Pancreas (tissue), 10 donors: ENCODE results near the gene IFT172. TPM values are rescaled to one million over a fixed set of nuclear protein-coding genes. Genes with fewer than 3 reads are reported as not detected.

Source experiments
- ATAC-seq, 4 donors: fragments of 200-7000 bp; cut with Tn5 transposase; one replicate each; pipeline versions ENCODE4 v1.8.0 to v1.9.1; 2020; ENCODE audit warnings: mild to moderate bottlenecking in 4 of 4, moderate library complexity in 4 of 4
- DNase-seq, 6 donors: peaks; one replicate each; pipeline ENCODE4 v3.0.0-alpha.2; 2020
- FAIRE-seq: peaks from 2 replicates; lab custom pipeline; 2012; peaks lifted over from hg19 to GRCh38; lab: Jason Lieb, UNC
- H3K27ac ChIP-seq, 4 donors: fragments of 200-600 bp; sonication (generic); 1 replicate in 3 of 4; 2 replicates in 1 of 4; pipeline versions ENCODE4 v1.5.0 to v1.8.0; 2020
- H3K27me3 ChIP-seq, 4 donors: fragments of 200-600 bp; one replicate each; pipeline ENCODE4 v1.8.0; 2021
- H3K36me3 ChIP-seq, 3 donors: fragments of 200-600 bp; sonication (generic) in 1 of 3; one replicate each; pipeline versions ENCODE4 v1.5.0 to v1.8.0; 2020 to 2021
- H3K4me1 ChIP-seq, 3 donors: fragments of 200-600 bp; one replicate each; pipeline ENCODE4 v1.8.0; 2021
- H3K4me3 ChIP-seq, 4 donors: fragments of 200-600 bp; sonication (generic) in 2 of 4; one replicate each; pipeline versions ENCODE4 v1.5.0 to v1.8.0; 2020 to 2021
- H3K9me3 ChIP-seq, 4 donors: fragments of 200-600 bp; one replicate each; pipeline ENCODE4 v1.8.0; 2021
- CTCF ChIP-seq, 4 donors: fragments of 200-600 bp; sonication (generic) in 3 of 4; IDR thresholded peaks; one replicate each; pipeline versions ENCODE4 v1.5.0 to v1.8.0; 2021; ENCODE audit warnings: antibody characterized with exemption in 4 of 4
- WGBS, 2 donors: extraction: QIAGEN DNeasy Blood & Tissue Kit; methylation state at CpG; one replicate each; pipeline ENCODE4 v1.1.7; 2013; 5-methylcytosine and 5-hydroxymethylcytosine counted together
- intact Hi-C, 3 donors: fragments of 100-400 bp; cut with DNase I; formaldehyde crosslinking; loops; one replicate each; pipeline versions ENCODE4 v1.11.1 to v1.14.2; 2022
- polyA plus RNA-seq, 2 donors: library from polyadenylated mRNA; stranded (reverse); fragments of 200-250 nt; gene quantifications; one replicate each; pipeline ENCODE4 v1.2.3, GENCODE V29; 2013
- total RNA-seq, 6 donors: library from RNA; stranded (reverse); fragmentation: NEBNext Ultra II Directional in 4 of 6; extraction: Animal tissue kit (Norgen Biotek cat#: 25700) in 4 of 6; gene quantifications; one replicate each; pipeline versions ENCODE4 v1.2.1 to v1.2.4, GENCODE V29; 2021 to 2023
- donor health status: healthy with polysubstance abuse.
- donor health status: DM: no; HTN: no; CAD: no; lungs with moderate emphysema.
- donor health status: DM: no; HTN: no; CAD: no.
- donor health status: control.
- donor health status: control.
- donor health status: Bipolar disorder and iron deficiency.
- donor health status: DM: yes; HTN: yes; CAD: no.
- donor health status: DM: no; HTN: no; CAD: no.
- donor health status: DM: no; HTN: no; CAD: no.
- donor health status: DM: yes; HTN: yes; CAD: no.

Gene IFT172
- total and polyA plus RNA-seq, 8 donors: 10.1 to 56.2 (median 16.2) TPM

GRCh38 chr2:27497288-27497627 is 7.7 kb upstream of the IFT172 start:
- FAIRE-seq: no peak

DNA sequence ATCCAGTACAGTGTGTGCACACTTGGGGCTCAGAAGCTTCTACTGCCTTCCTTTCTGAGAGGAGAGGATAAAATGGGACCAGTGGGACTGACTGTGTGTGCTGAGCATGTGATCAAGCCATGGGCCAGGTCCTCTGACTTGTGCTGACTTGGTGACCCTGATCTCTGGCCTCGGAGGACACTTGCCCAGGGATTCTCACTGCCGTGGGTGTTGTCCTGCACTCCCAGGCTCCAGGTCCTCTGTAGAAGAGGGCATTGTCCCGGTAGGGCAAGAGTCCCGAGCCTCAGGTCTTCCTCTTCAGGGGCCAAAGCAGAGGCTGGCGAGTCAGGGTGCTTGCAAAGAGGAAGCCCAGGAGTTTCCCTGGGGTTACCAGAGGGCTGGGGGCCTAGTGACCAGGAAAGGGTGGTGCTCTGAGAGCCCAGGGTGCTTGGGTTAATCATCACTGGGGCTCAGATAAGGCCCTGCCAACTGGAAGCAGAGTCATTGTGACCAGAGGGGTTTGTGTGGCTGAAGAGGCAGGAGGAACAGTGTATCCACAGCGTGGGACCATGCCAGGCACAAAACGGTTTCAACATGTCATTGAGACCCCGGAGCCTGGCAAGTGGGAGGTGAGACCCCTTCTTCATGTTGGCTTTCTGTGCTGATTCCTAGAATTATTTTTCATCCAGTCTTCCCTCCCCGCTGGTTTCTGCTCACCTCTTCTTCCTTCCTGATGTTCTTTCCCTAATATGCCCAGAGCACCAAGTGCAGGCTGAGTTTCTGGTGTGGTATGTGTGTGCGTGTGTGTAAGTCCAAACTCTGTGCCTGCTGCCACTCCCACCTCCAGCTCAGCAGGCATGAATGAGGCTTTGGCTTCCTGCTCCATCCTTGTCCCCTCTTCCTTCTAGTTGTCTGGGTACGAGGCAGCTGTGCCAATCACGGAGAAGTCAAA is 7.1 kb upstream of the IFT172 start, which contains the start of gene GCKR:
Gene GCKR (plus strand): TSS at position 483 of the 931 bp plus-strand sequence. CDS start 66 bp downstream, at position 549.
- DNase-seq: peak; percentile 46 to 70 (median 60)
- H3K9me3 ChIP-seq: no peaks in the 10 kb centered on the region
- intact Hi-C loops: loop anchor here in 1 of 3 donors (10.0 kb wide), 1 partner anchor 78 kb away; no protein-coding TSS in a partner anchor
- H3K27me3 ChIP-seq: no peaks in the 10 kb centered on the region
- no peak within 1 kb of the TSS for H3K4me3 ChIP-seq
- no peak for TF ChIP-seq CTCF (IDR thresholded peaks at IDR 0.05)
- H3K27ac ChIP-seq: peak within 1 kb of the TSS in 2 of 4 donors; percentile 58 to 60
- H3K4me1 ChIP-seq: peaks cover 8 to 23% (median 17%) of the 10 kb centered on the region in 3 donors
- WGBS, 2 donors: 29 to 33% methylated on average over 12 of the region's 12 CpGs
- peak; percentile 68 to 81 (median 80) for ATAC-seq
- no peak for FAIRE-seq
- no peaks in the 10 kb centered on the region for H3K36me3 ChIP-seq

More at GRCh38 chr2:27497288-27497627, 7.7 kb upstream of the IFT172 start:
- H3K9me3 ChIP-seq: no peaks in the 10 kb centered on the region
- peaks cover 8 to 23% (median 17%) of the 10 kb centered on the region in 3 donors for H3K4me1 ChIP-seq
- 84 to 89% methylated on average over 4 of the region's 4 CpGs for WGBS, 2 donors
- no peaks in the 10 kb centered on the region for H3K36me3 ChIP-seq
- no peak for DNase-seq
- intact Hi-C loops: loop anchor here in 1 of 3 donors (10.0 kb wide), 1 partner anchor 78 kb away; no protein-coding TSS in a partner anchor
- TF ChIP-seq CTCF (IDR thresholded peaks at IDR 0.05): no peak
- peak overlapping the region in 2 of 4 donors; percentile 58 to 60 for H3K27ac ChIP-seq
- H3K4me3 ChIP-seq: no peak overlapping the region
- ATAC-seq: no peak
- H3K27me3 ChIP-seq: no peaks in the 10 kb centered on the region

DNA sequence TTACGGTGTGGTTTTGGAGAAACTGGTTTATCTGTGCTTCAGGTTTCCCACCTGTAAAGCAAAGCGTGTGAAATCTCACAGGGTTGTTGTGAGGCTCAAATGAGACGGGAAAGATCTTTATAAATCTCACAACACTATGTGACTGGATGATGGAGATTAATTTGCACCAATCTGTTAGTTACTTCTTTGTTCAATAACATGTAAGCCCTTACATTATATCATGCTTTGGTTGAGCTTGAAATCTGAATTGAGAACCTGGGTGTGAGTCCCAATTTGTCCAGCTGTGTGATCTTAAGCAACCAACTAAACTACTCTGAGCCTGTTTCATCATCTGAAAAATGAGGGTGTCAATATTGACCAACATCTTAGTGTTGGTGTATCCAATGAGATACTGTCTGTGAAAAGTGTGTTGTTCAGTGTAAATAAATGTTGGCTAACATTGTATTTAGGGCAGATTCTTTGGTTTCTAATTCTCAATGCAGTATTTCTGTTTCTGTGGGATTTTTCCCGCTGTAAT is 6.4 kb upstream of the IFT172 start:
- Histone ChIP-seq H3K4me3 (no peak overlapping the region), H3K27ac (peak overlapping the region in 2 of 4 donors; percentile 58 to 60), H3K9me3 (no peaks in the 10 kb centered on the region), H3K36me3 (no peaks in the 10 kb centered on the region), H3K4me1 (peaks cover 8 to 20% (median 17%) of the 10 kb centered on the region in 3 donors), H3K27me3 (no peaks in the 10 kb centered on the region)
- TF ChIP-seq CTCF (IDR thresholded peaks at IDR 0.05): no peak
- intact Hi-C loops: loop anchor here in 1 of 3 donors (10.0 kb wide), 1 partner anchor 79 kb away; no protein-coding TSS in a partner anchor
- ATAC-seq: no peak
- no peak for FAIRE-seq
- WGBS, 2 donors: 59 to 74% methylated on average over 4 of the region's 4 CpGs
- DNase-seq: no peak

DNA sequence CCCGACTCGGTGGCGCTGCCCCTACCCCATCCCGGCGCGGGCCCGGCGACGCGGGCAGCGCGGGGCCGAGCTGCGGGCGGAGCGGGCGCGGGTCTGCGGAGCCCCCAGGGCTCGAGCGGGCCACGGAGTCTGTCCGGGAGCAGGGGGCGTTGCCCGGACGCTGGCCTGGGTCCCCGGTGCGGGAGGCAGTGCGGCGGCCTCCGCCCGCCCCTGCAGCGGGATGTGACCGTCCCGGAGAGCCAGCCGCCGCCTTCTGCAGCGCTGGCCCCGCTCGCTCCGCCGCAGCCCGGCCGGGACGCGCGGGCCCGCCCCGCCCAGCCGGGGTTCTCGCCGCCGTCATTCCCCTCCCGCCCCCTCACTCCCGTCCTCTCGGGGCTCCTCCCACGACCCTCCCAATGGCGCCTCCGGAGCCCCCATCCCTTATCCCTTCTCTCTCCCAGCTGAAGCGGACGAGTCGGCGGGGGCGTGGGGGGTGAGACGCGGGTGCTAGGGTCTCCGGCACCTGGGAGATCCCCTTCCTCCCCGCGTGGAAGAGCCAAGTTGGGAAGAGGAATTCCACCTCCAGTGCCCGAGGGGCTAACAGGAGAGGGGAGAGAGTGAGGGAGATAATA is 5.5 kb upstream of the IFT172 start, which contains the start of gene FNDC4:
Gene FNDC4 (minus strand): TSS at position 257 of the 611 bp plus-strand sequence. CDS start 521 bp downstream, outside the sequence.
- Histone ChIP-seq H3K27ac (peak within 1 kb of the TSS in 3 of 4 donors; percentile 2 to 58 (median 34)), H3K36me3 (no peaks in the 10 kb centered on the region), H3K27me3 (no peaks in the 10 kb centered on the region), H3K4me1 (peaks cover 8 to 23% (median 17%) of the 10 kb centered on the region in 3 donors), H3K9me3 (no peaks in the 10 kb centered on the region), H3K4me3 (peak within 1 kb of the TSS; percentile 37 to 63 (median 52))
- peak in 5 of 6 donors; percentile 16 to 72 (median 46) for DNase-seq
- WGBS, 2 donors: 2 to 3% methylated on average over 31 to 70 of the region's 70 CpGs
- no peak for TF ChIP-seq CTCF (IDR thresholded peaks at IDR 0.05)
- FAIRE-seq: no peak
- intact Hi-C loops: loop anchor here in 1 of 3 donors (10.0 kb wide), 1 partner anchor 80 kb away; no protein-coding TSS in a partner anchor
- ATAC-seq: peak; percentile 42 to 64 (median 44)
